Measurements from ENCODE around the gene ACTR3.

DNA sequence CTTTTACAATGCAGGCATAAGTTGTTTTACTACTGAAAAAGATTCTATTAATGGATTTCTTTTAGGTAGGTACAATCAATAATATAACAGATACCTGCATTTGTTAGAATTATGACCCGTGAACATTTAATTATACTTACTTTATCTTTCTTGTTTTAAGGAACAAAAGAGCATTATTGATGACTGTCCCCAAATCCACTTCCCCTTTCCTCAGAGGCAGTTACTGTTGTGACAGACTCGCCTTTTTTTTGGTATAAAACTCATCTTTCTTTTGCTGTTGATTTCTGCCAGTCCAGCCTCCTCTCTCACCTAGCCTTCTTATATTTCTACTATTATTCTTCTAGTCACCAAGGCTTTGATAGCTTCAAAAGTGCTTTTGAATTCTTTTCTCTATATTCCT is 12.1 kb downstream of the ACTR3 start:
- TF ChIP-seq CTCF (IDR thresholded peaks at IDR 0.05) (no peak), POLR2A (IDR thresholded peaks at IDR 0.05) (no peak)

Measured in heart left ventricle (tissue), 13 donors.